ENCODE data around the gene OTUD6A.
A peak's percentile ranks its signal among the peaks of the same experiment; 100 is the strongest.

OTUD6A gene

GRCh38 chrX:70062076-70062475, at the start of gene OTUD6A:
Gene OTUD6A (plus strand): TSS chrX:70062457. CDS start chrX:70062525, 68 bp downstream.
- DNase-seq (ENCODE audit: low read depth): no peak

- no peak for DNase-seq (ENCODE audit: low read depth)
These were observed 49.5 kb upstream of the OTUD6A start for GRCh38 chrX:70012756-70013155.

GRCh38 chrX:70013466-70014381, 48.5 kb upstream of the OTUD6A start:
- DNase-seq (ENCODE audit: low read depth): no peak

- DNase-seq (ENCODE audit: low read depth): no peak
These were observed 45.7 kb upstream of the OTUD6A start for GRCh38 chrX:70016513-70016912.

GRCh38 chrX:70022616-70023015, 39.6 kb upstream of the OTUD6A start:
- no peak for DNase-seq (ENCODE audit: low read depth)

GRCh38 chrX:70025464-70025863, 36.8 kb upstream of the OTUD6A start:
- DNase-seq (ENCODE audit: low read depth): no peak

DNA sequence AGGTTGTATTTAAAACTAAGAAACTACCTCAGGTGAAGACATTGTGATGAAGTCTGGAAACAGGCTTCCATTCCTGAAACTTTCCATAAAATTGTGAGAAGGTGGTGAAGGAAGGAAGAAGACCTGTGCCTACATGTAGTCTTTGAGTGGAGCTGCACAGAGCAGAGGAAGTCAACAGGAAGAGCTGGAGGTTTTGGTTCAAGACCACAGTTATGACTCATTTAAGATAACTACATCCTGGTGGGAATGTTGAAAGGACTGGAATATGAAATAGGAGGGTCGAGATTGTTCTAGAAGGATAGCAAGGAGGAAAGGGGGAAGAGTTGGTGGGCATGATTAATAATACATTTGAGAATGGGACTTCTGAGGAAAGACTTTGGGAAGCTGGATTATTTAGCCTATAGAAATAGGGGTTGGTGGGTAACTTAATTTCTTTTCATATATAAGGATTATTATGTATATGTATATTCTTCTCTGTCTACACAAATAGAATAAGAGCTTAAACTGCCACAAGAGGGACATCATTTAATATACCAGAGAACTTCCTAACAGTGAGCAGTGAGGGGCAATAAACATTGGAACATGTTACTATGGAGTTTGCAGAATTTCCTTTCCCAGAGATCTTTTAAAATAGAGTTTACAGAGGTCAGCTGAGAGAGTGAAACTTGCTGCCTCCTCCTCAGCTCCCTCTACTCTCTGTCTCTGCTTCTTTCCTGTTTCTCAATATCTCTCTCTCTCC, 36.0 kb upstream of the OTUD6A start:
- no peak for DNase-seq (ENCODE audit: low read depth)

DNA sequence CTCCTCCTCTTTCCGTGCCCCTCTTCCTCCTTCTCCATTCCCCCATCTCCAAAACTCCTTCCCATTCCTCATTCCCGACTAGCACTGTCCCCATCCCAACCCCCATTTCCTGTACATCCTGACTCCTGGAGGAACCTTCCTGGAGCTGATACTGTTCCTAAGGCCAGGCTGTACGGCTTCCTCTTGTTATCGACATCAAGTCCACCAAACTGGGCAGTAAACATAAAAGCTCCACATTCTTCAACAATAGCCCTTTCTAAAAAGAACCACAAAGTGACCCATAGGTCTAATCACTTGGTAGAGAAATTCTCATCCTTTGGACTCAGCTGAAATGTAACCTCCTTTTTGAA, 35.4 kb upstream of the OTUD6A start:
- no peak for DNase-seq (ENCODE audit: low read depth)

- no peak for DNase-seq (ENCODE audit: low read depth)
These were observed 32.4 kb upstream of the OTUD6A start for GRCh38 chrX:70029863-70030262.

GRCh38 chrX:70030301-70030767, 31.9 kb upstream of the OTUD6A start:
- DNase-seq (ENCODE audit: low read depth): peak; percentile 4

DNA sequence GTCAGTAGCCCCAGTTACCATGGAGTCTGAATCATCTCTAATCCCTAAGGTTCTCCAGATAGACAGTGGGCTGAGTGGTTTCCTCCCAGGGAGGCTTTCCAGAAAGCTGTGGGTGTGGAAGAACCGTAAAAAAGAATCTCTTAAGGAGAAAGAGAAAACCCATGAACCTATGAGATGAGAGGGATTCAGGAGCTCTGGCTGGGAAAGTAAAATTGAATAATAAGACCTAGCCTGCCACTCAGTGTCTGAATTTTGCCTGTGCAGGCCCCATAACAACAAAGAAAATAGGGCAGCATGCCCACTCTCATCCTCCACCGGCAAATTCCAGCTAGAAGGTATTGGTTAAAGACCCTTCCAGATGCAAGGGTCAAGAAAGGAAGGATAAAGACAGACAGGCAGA, 29.5 kb upstream of the OTUD6A start:
- no peak for DNase-seq (ENCODE audit: low read depth)

GRCh38 chrX:70033348-70034051, 28.8 kb upstream of the OTUD6A start:
- no peak for DNase-seq (ENCODE audit: low read depth)

DNA sequence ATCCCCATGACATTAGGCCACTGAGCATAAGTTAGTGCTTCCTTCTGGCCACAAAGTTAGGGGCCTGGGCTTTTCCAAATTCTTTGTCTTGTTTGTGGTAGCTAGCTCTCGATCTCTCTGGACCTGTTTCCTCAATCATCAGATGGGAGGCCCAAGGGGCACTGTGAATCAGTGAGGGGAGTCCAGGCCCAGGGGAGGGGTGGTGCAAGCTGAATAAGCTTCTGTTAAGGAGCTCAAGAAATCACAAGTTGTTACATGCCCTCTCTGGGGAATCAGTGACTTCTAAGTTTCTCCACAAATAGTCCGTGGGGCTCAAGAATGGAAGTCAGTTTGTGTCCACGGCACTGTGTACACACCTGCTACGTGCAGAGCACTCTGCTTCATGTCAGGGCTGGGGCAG, 27.6 kb upstream of the OTUD6A start:
- no peak for DNase-seq (ENCODE audit: low read depth)

GRCh38 chrX:70038515-70038914, 23.7 kb upstream of the OTUD6A start:
- DNase-seq (ENCODE audit: low read depth): no peak

GRCh38 chrX:70038951-70039350, 23.3 kb upstream of the OTUD6A start:
- no peak for DNase-seq (ENCODE audit: low read depth)

DNA sequence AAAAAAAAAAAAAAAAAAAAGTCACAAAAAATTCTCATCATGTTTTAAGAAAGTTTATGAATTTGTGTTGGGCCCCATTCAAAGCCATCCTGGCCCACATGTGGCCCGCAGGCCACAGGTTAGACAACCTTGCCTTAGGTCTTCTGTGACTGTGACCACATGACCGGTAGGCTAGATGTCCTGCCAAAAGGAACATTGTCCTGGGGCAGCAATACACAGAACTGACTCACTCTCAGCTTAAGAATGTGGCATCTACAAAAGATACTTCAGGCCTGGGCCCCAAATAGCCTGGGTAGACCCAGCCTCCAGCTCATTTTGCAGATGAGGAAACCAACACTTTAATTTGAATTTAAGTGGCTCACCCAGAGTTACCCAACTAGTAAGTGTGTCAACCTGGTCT, 22.5 kb upstream of the OTUD6A start:
- no peak for DNase-seq (ENCODE audit: low read depth)

GRCh38 chrX:70041993-70042392, 20.3 kb upstream of the OTUD6A start:
- no peak for DNase-seq (ENCODE audit: low read depth)

GRCh38 chrX:70042399-70043371, 19.6 kb upstream of the OTUD6A start:
- DNase-seq (ENCODE audit: low read depth): no peak

DNA sequence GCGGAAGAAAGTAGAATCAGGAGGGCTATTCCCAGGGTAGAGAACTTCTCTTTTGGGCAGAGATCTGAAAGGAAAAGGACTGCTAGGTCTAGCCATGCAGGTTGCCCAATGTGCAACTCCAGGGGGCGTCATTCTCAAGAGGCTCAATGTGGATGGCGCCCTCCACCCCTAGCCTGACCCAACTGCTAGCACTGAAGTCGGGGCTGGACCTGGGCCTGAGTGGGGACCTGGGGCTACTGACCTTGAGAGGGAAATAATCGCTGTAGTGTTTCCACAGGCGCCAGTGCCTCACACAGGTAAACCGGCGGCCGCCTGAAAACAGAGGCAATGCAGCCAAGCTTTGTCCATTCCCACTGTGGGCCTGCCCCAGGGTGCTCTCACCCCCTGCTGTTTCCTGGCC, 18.6 kb upstream of the OTUD6A start:
- DNase-seq (ENCODE audit: low read depth): no peak

GRCh38 chrX:70044541-70045245, 17.6 kb upstream of the OTUD6A start:
- DNase-seq (ENCODE audit: low read depth): no peak

- DNase-seq (ENCODE audit: low read depth): no peak
These were observed 15.3 kb upstream of the OTUD6A start for GRCh38 chrX:70046978-70047377.

Data from stimulated activated CD8-positive, alpha-beta memory T cell treated with anti-CD3 and anti-CD28 coated beads, Interleukin-15, amount 100 ng/mL, for 1 hour (primary cell).